ENCODE data around the gene TRIM45. TPM values are rescaled to one million over a fixed set of nuclear protein-coding genes. Genes with fewer than 3 reads are reported as not detected.

The TRIM45 gene
- total RNA-seq, 1 experiment from 2014 or later = 11.7 TPM

DNA sequence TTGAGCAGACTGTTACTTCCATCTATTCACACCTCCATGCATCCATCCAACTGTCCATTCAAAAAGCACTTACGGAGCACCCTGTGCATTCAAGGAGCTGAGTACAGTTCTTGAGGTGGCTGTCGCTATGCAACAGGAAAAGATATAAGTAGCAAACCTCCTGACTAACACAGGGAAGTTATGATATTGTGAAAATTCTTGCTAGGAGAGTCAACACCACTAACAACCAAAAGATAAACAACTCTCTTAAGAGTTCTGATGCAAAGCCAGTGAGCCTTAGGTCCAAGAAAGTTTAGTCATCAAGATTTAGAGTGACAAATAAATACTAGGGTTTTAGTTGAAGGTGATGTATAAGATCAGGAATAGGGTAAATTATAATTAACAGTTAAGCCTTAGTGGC is 44.5 kb upstream of the TRIM45 start:
- no peak overlapping the region for H2AK5ac ChIP-seq (ENCODE audit: insufficient read length, low read length)
- no peak for DNase-seq
- no peak overlapping the region for H2BK12ac ChIP-seq (ENCODE audit: insufficient read length, low read depth, low read length)
- Mint-ChIP-seq H3K4me3 (no peak overlapping the region), H3K9me3 (peaks cover 2 to 3% of the 10 kb centered on the region in 2 experiments; a peak in 3 of 5 replicates), H3K27me3 (ENCODE audit: low read depth) (no peaks in the 10 kb centered on the region), H3K36me3 (ENCODE audit: insufficient read depth in 1 of 3, low read depth in 3 of 3) (peaks cover 0 to 4% (median 3%) of the 10 kb centered on the region in 3 experiments; a peak in 2 of 7 replicates), H3K27ac (no peak overlapping the region), H3K4me1 (peaks cover 32 to 34% of the 10 kb centered on the region in 2 experiments)
- H4K20me1 ChIP-seq (ENCODE audit: control insufficient read depth, insufficient read depth, insufficient read length) = no peaks in the 10 kb centered on the region
- no peak overlapping the region for H3K27ac ChIP-seq (ENCODE audit: insufficient read length, low read depth, low read length)
- H3K18ac ChIP-seq (ENCODE audit: insufficient read length, low read depth, low read length) = no peak overlapping the region
- H2BK120ac ChIP-seq (ENCODE audit: low read depth, low read length, poor library complexity, severe bottlenecking) = no peak overlapping the region
- H2BK15ac ChIP-seq (ENCODE audit: low read depth, low read length) = no peak overlapping the region
- H3K4me1 ChIP-seq (ENCODE audit: insufficient read depth, low read length) = peaks cover 3% of the 10 kb centered on the region; the same call in 1 of the 2 replicates
- H3T11ph ChIP-seq (ENCODE audit: low read length) = no peak overlapping the region
- H3K79me1 ChIP-seq (ENCODE audit: insufficient read depth, low read depth, low read length, poor library complexity, severe bottlenecking) = no peaks in the 10 kb centered on the region
- H3K4me2 ChIP-seq (ENCODE audit: insufficient read depth, insufficient read length, low read length) = no peak overlapping the region
- H2AFZ ChIP-seq (ENCODE audit: low read length) = no peak overlapping the region
- no peak overlapping the region for H3K23ac ChIP-seq (ENCODE audit: insufficient read length, low read depth, low read length)
- H3K27me3 ChIP-seq (ENCODE audit: insufficient read depth, low read length) = no peaks in the 10 kb centered on the region
- H4K91ac ChIP-seq (ENCODE audit: insufficient read length, low read depth, low read length) = no peak overlapping the region
- H2BK5ac ChIP-seq (ENCODE audit: insufficient read length, low read length) = no peak overlapping the region
- H3K23me2 ChIP-seq (ENCODE audit: insufficient read length, low read depth, low read length, poor library complexity, severe bottlenecking) = no peaks in the 10 kb centered on the region
- H4K8ac ChIP-seq (replicated peaks; ENCODE audit: insufficient read length, low read depth, low read length) = no peak overlapping the region
- TF ChIP-seq, protein P1, sequence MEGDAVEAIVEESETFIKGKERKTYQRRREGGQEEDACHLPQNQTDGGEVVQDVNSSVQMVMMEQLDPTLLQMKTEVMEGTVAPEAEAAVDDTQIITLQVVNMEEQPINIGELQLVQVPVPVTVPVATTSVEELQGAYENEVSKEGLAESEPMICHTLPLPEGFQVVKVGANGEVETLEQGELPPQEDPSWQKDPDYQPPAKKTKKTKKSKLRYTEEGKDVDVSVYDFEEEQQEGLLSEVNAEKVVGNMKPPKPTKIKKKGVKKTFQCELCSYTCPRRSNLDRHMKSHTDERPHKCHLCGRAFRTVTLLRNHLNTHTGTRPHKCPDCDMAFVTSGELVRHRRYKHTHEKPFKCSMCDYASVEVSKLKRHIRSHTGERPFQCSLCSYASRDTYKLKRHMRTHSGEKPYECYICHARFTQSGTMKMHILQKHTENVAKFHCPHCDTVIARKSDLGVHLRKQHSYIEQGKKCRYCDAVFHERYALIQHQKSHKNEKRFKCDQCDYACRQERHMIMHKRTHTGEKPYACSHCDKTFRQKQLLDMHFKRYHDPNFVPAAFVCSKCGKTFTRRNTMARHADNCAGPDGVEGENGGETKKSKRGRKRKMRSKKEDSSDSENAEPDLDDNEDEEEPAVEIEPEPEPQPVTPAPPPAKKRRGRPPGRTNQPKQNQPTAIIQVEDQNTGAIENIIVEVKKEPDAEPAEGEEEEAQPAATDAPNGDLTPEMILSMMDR (conservative IDR thresholded peaks at IDR 0.05) = no peak
- WGBS (ENCODE audit: extremely low coverage, insufficient read length, low lambda C conversion rate) = no CpG with 5 or more reads among the region's 2 CpGs
- no peaks in the 10 kb centered on the region for H3K79me2 ChIP-seq (ENCODE audit: insufficient read depth, low read length)
- no peak overlapping the region for H3K56ac ChIP-seq (ENCODE audit: insufficient read length, low read depth, low read length)
- no peak overlapping the region for H4K5ac ChIP-seq (ENCODE audit: insufficient read length, low read depth, low read length)
- no peak overlapping the region for H3K14ac ChIP-seq (ENCODE audit: insufficient read depth, low read length)
- H3K9me3 ChIP-seq (ENCODE audit: control insufficient read depth, low read depth, low read length) = no peaks in the 10 kb centered on the region
- no peak overlapping the region for H3K9ac ChIP-seq (ENCODE audit: extremely low read depth, insufficient read length, low read length)
- H3K4ac ChIP-seq (ENCODE audit: low read depth, low read length) = no peak overlapping the region
- H2BK20ac ChIP-seq (ENCODE audit: low read depth, low read length, poor library complexity, severe bottlenecking) = no peak overlapping the region

Measured in H9 (cell line).